Measurements from ENCODE around the gene BANP.
"Not testable (repeated sequence)": the region's sequence is repeated elsewhere in the genome, so short reads cannot be mapped to it uniquely, and the experiment has no call there.

The BANP gene

GRCh38 chr16:87950765-87951551 is at the start of gene BANP:
BANP (plus strand) TSS chr16:87951434; CDS start chr16:87975116, 23,682 bp downstream.
- H3K4me3 ChIP-seq (ENCODE audit: low read length), result peak within 1 kb of the TSS; percentile 88
- H3K9me3 ChIP-seq (ENCODE audit: control insufficient read depth, low read length), result no peaks in the 10 kb centered on the region
- no peaks in the 10 kb centered on the region for H3K36me3 ChIP-seq (ENCODE audit: control insufficient read depth, insufficient read depth, low read length)
- peak within 1 kb of the TSS; percentile 94 for H3K9ac ChIP-seq (ENCODE audit: low read length)
- H3K27me3 ChIP-seq (ENCODE audit: control insufficient read depth, insufficient read depth, low read length), result no peaks in the 10 kb centered on the region
- peaks cover 18% of the 10 kb centered on the region for H3K4me1 ChIP-seq (ENCODE audit: control insufficient read depth, insufficient read depth, low read length)

DNA sequence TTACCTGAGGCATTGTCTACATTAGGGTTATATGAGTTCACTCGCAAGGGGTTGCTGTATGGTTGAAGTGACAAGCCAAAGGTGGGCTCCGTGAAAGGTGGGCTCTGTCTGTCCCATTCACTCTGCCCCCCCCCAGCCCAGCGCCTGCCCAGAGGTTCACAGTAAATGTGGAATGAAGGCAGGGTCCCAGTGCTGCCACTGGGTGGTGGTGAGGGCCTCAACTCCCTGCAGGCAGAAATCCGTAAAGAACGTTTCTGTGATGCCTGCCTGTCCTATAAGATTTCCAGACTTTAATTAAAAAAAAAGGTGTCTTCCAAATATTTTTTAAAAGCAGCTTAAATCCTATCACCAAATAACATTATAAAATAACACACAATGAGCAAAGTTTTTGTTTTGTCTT is 46.3 kb upstream of the BANP start:
- not testable (repeated sequence) for H3K9me3 ChIP-seq (ENCODE audit: control insufficient read depth, low read length); H3K36me3 ChIP-seq (ENCODE audit: control insufficient read depth, insufficient read depth, low read length); H3K4me3 ChIP-seq (ENCODE audit: low read length); H3K9ac ChIP-seq (ENCODE audit: low read length); H3K27me3 ChIP-seq (ENCODE audit: control insufficient read depth, insufficient read depth, low read length); H3K4me1 ChIP-seq (ENCODE audit: control insufficient read depth, insufficient read depth, low read length)

DNA sequence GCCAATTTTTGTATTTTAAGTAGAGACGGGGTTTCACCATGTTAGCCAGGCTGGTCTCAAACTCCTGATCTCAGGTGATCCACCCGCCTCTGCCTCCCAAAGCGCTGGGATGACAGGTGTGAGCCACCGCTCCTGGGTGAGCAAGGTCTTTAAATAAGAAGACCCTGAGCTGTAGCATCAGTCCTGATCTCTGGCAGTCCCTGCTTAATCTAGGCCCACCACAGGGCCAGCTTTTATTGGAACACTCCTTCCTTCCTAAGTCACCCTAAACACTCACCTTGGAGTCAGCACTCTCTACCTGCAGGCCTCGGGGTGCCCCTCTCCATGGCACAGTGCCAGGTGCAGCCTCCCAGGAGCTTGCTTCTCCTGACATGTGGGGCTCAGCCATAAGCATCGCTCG is 45.7 kb upstream of the BANP start:
- H3K36me3 ChIP-seq (ENCODE audit: control insufficient read depth, insufficient read depth, low read length); H3K9ac ChIP-seq (ENCODE audit: low read length); H3K9me3 ChIP-seq (ENCODE audit: control insufficient read depth, low read length); H3K4me1 ChIP-seq (ENCODE audit: control insufficient read depth, insufficient read depth, low read length); H3K27me3 ChIP-seq (ENCODE audit: control insufficient read depth, insufficient read depth, low read length); H3K4me3 ChIP-seq (ENCODE audit: low read length): not testable (repeated sequence)

- H3K4me3 ChIP-seq (ENCODE audit: low read length); H3K9me3 ChIP-seq (ENCODE audit: control insufficient read depth, low read length); H3K9ac ChIP-seq (ENCODE audit: low read length); H3K4me1 ChIP-seq (ENCODE audit: control insufficient read depth, insufficient read depth, low read length); H3K36me3 ChIP-seq (ENCODE audit: control insufficient read depth, insufficient read depth, low read length); H3K27me3 ChIP-seq (ENCODE audit: control insufficient read depth, insufficient read depth, low read length): not testable (repeated sequence)
Observed at GRCh38 chr16:87908101-87908500, 43.1 kb upstream of the BANP start.

GRCh38 chr16:87909203-87909935 is 41.9 kb upstream of the BANP start:
- H3K9ac ChIP-seq (ENCODE audit: low read length); H3K27me3 ChIP-seq (ENCODE audit: control insufficient read depth, insufficient read depth, low read length); H3K4me1 ChIP-seq (ENCODE audit: control insufficient read depth, insufficient read depth, low read length); H3K9me3 ChIP-seq (ENCODE audit: control insufficient read depth, low read length); H3K36me3 ChIP-seq (ENCODE audit: control insufficient read depth, insufficient read depth, low read length); H3K4me3 ChIP-seq (ENCODE audit: low read length): not testable (repeated sequence)

DNA sequence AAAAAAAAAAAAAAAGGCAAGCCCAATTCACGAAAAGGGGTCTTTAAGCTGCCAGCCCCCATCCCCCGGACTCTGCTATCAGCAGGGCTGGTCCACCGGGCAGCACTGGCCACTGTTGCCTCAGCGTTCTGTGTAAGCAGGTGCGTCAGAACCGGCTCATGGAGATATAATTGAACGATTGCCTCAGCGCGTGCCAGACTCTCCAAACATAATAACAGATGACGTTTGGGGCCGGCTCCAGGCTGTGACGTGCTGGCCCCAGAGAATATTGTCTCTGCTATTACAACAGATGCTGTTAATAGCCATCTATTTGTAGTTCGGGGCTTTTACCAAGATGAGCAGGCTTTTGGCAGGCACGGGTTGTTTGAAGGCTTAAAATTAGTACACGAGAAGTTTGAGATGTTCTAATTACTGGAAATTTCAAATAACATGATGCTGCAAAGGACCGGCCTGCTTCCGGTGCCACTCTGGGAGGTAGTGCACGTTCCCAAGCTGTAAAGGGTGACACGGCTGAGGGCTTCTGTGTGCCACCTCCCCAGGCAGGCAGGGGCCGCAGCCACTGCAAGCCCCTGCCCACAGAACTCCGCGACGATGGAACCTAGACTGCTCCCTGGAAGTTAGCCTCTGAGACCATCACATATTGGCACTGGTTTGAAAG is 40.0 kb upstream of the BANP start:
- not testable (repeated sequence) for H3K4me3 ChIP-seq (ENCODE audit: low read length); H3K9me3 ChIP-seq (ENCODE audit: control insufficient read depth, low read length); H3K36me3 ChIP-seq (ENCODE audit: control insufficient read depth, insufficient read depth, low read length); H3K27me3 ChIP-seq (ENCODE audit: control insufficient read depth, insufficient read depth, low read length); H3K9ac ChIP-seq (ENCODE audit: low read length); H3K4me1 ChIP-seq (ENCODE audit: control insufficient read depth, insufficient read depth, low read length)

GRCh38 chr16:87912691-87913090 is 38.5 kb upstream of the BANP start:
- not testable (repeated sequence) for H3K9ac ChIP-seq (ENCODE audit: low read length); H3K4me3 ChIP-seq (ENCODE audit: low read length); H3K36me3 ChIP-seq (ENCODE audit: control insufficient read depth, insufficient read depth, low read length); H3K9me3 ChIP-seq (ENCODE audit: control insufficient read depth, low read length); H3K4me1 ChIP-seq (ENCODE audit: control insufficient read depth, insufficient read depth, low read length); H3K27me3 ChIP-seq (ENCODE audit: control insufficient read depth, insufficient read depth, low read length)

DNA sequence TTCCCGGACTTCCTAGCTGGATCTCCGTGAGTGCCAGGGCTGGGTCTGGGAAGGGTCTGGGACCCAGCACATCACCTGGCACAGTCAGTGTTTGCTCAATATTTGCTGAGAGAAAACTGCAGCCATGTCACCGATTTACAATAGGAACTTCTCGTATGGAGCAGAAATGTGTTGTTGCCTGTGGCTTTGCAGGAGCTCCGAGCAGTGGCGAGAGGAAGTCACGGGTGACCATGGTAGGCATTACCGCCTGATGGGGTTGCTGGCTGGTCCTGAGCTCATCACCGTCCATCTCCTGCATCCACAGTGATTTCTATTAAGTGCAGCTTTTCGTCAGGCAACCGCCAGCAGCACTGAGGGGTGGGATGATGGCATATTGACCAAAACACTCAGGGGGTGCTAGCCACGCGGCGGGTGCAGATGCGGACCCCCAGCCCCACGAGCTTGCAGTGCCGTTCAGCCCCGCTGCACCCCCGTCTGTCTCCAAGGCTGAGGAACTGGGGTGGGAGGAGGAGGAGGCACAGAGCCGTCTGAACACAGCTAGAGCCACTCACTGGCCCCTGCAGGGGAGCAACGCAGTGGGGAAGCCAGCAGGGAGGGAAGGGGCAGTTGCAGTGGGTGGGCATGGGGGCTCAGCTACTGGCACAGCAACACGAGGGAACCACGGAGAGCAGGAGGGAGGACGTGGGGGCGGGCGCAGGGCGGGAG is 37.1 kb upstream of the BANP start:
- H3K36me3 ChIP-seq (ENCODE audit: control insufficient read depth, insufficient read depth, low read length); H3K9ac ChIP-seq (ENCODE audit: low read length); H3K4me3 ChIP-seq (ENCODE audit: low read length); H3K4me1 ChIP-seq (ENCODE audit: control insufficient read depth, insufficient read depth, low read length); H3K9me3 ChIP-seq (ENCODE audit: control insufficient read depth, low read length); H3K27me3 ChIP-seq (ENCODE audit: control insufficient read depth, insufficient read depth, low read length): not testable (repeated sequence)

DNA sequence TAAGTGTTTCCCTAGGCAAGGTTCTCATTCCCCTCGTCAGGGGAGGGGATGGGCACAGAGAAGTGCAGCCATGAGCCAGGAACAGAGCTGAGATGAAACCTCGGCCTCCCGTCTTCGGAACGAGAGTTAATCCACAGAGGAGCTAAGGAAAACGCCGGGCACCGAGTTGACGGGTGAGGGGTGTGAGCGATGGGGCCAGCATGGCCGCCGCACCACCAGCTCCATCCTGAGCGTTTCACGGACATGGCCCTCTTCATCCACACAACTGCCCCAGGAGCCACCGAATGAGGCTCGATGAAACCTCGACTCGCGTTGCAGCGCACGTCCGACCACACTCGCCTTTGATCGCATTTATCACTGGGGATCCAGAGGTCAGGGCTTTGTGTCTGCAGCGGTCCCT is 36.4 kb upstream of the BANP start:
- H3K4me1 ChIP-seq (ENCODE audit: control insufficient read depth, insufficient read depth, low read length), result no peaks in the 10 kb centered on the region
- no peaks in the 10 kb centered on the region for H3K36me3 ChIP-seq (ENCODE audit: control insufficient read depth, insufficient read depth, low read length)
- H3K9me3 ChIP-seq (ENCODE audit: control insufficient read depth, low read length), result no peaks in the 10 kb centered on the region
- no peaks in the 10 kb centered on the region for H3K27me3 ChIP-seq (ENCODE audit: control insufficient read depth, insufficient read depth, low read length)
- H3K9ac ChIP-seq (ENCODE audit: low read length), result no peak overlapping the region
- H3K4me3 ChIP-seq (ENCODE audit: low read length), result no peak overlapping the region

GRCh38 chr16:87917503-87917902 is 33.7 kb upstream of the BANP start:
- no peak overlapping the region for H3K4me3 ChIP-seq (ENCODE audit: low read length)
- H3K4me1 ChIP-seq (ENCODE audit: control insufficient read depth, insufficient read depth, low read length), result no peaks in the 10 kb centered on the region
- no peaks in the 10 kb centered on the region for H3K27me3 ChIP-seq (ENCODE audit: control insufficient read depth, insufficient read depth, low read length)
- H3K36me3 ChIP-seq (ENCODE audit: control insufficient read depth, insufficient read depth, low read length), result no peaks in the 10 kb centered on the region
- H3K9me3 ChIP-seq (ENCODE audit: control insufficient read depth, low read length), result no peaks in the 10 kb centered on the region
- no peak overlapping the region for H3K9ac ChIP-seq (ENCODE audit: low read length)

GRCh38 chr16:87918338-87918737 is 32.9 kb upstream of the BANP start:
- no peaks in the 10 kb centered on the region for H3K4me1 ChIP-seq (ENCODE audit: control insufficient read depth, insufficient read depth, low read length)
- no peaks in the 10 kb centered on the region for H3K9me3 ChIP-seq (ENCODE audit: control insufficient read depth, low read length)
- H3K9ac ChIP-seq (ENCODE audit: low read length), result no peak overlapping the region
- H3K36me3 ChIP-seq (ENCODE audit: control insufficient read depth, insufficient read depth, low read length), result no peaks in the 10 kb centered on the region
- H3K4me3 ChIP-seq (ENCODE audit: low read length), result no peak overlapping the region
- H3K27me3 ChIP-seq (ENCODE audit: control insufficient read depth, insufficient read depth, low read length), result no peaks in the 10 kb centered on the region
